Right ventricle myocardium inferior (tissue), 1 donor: ENCODE data around the gene DDX49. TPM values are rescaled to one million over a fixed set of nuclear protein-coding genes. Genes with fewer than 3 reads are reported as not detected.

ENCODE experiments used
- ATAC-seq: fragments of 200-7000 bp; cut with Tn5 transposase; one replicate; pipeline ENCODE4 v1.9.1; 2020; ENCODE audit warnings: mild to moderate bottlenecking, moderate library complexity
- DNase-seq: peaks from one replicate; pipeline ENCODE4 v3.0.0; 2021; ENCODE audit errors: missing footprints
- intact Hi-C: fragments of 100-400 bp; cut with DNase I; formaldehyde crosslinking; loops from one replicate; pipeline ENCODE4 v1.11.0; 2022
- long read RNA-seq: library from polyadenylated mRNA; unstranded; transcript quantifications from one replicate; pipeline ENCODE4 v2.0.0, GENCODE V29; 2021
- total RNA-seq: library from RNA; stranded (reverse); fragmentation: NEBNext Ultra II Directional; extraction: Animal tissue kit (Norgen Biotek cat#: 25700); gene quantifications from one replicate; pipeline ENCODE4 v1.2.1, GENCODE V29; 2021
- donor health status: DM: no; HTN: yes; CAD: no; lungs with severe emphysema.

Gene DDX49
- 25.6 TPM for total RNA-seq
- long read RNA-seq, transcript DDX49-201 (13 exons, 1,830 nt) = major isoform, 19 of 23 reads
- long read RNA-seq, partial matches to known transcripts = 2 of 23 reads
- long read RNA-seq, other reads (novel, unspliced or antisense) = 1 of 23 reads

- ATAC-seq (peak; percentile 99), DNase-seq (peak; percentile 98)
- intact Hi-C loops = loop anchor here (1.0 to 10.0 kb wide), 2 partner anchors 348 to 464 kb away; partner anchors contain the start of gene UBA52
Observed at GRCh38 chr19:18919086-18919899, at the start of gene DDX49, which contains the start of gene COPE. TSS of gene DDX49 (plus strand) at chr19:18919715. CDS start at chr19:18919742, 27 bp downstream. TSS of gene COPE (minus strand) at chr19:18919387. CDS start at chr19:18919348, 39 bp downstream.

- DNase-seq (no peak), ATAC-seq (no peak)
- intact Hi-C loops = no loop called here
Observed at GRCh38 chr19:18869781-18870530, 49.6 kb upstream of the DDX49 start.

DNA sequence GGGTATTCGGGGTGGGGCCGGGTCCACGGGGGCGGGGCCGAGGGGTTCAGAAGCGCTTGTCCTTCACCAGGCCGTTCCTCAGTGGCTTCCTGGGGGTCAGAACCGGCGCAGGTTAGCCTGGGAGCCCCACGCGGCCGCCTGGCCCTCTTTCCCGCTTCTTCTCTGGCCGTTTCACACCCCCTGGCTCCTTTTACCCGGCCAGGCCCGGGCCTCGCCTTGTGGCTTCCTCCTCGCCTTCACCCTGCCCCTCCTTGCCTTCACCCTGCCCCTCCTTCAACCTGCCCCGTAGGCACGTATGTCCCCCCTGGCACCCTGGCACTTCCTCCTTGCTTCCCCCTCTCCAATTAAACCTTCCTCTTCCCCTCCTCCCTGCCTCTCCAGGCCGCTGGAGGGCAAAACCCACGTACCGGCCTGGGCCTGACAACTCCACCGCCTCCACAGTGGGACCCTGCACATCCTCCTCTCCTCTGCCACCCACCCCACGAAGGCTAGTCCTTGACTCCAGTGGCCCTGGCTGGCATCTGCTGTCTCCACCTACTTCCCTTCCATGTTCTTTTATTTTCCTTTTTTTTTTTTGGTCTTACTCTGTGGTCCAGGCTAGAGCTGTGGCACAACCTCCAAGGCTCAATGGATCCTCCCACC, 48.9 kb upstream of the DDX49 start:
- DNase-seq (no peak), ATAC-seq (no peak)
- intact Hi-C loops = no loop called here

GRCh38 chr19:18871543-18871942, 48.0 kb upstream of the DDX49 start:
- ATAC-seq (no peak), DNase-seq (no peak)
- intact Hi-C loops = no loop called here

DNA sequence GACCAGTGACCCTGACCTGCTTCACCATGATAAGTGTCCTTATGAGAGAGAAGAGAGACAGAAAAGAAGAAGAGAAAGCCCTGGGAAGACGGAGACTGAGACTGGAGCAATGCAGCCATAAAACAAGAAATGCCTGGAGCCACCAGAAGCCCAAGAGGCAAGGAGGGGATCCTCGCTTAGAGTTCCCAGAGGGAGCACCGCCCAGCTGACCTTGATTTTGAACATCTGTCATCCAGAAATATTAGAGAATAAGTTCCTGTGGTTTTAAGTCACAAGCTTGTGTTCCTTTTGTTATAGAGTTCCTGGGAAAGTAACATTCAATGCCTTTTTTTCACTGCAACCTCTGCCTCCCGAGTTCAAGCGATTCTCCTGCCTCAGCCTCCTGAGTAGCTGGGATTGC, 43.8 kb upstream of the DDX49 start:
- no peak for DNase-seq
- intact Hi-C loops = no loop called here
- ATAC-seq = no peak

- DNase-seq (no peak), ATAC-seq (no peak)
Observed at GRCh38 chr19:18876865-18877264, 42.6 kb upstream of the DDX49 start.

GRCh38 chr19:18878058-18878797, 41.3 kb upstream of the DDX49 start:
- DNase-seq (no peak), ATAC-seq (no peak)
- intact Hi-C loops = no loop called here

More at GRCh38 chr19:18876865-18877264, 42.6 kb upstream of the DDX49 start:
- intact Hi-C loops = no loop called here

- no peak for ATAC-seq
- no peak for DNase-seq
- intact Hi-C loops = no loop called here
Observed at GRCh38 chr19:18878858-18879578, 40.5 kb upstream of the DDX49 start.

DNA sequence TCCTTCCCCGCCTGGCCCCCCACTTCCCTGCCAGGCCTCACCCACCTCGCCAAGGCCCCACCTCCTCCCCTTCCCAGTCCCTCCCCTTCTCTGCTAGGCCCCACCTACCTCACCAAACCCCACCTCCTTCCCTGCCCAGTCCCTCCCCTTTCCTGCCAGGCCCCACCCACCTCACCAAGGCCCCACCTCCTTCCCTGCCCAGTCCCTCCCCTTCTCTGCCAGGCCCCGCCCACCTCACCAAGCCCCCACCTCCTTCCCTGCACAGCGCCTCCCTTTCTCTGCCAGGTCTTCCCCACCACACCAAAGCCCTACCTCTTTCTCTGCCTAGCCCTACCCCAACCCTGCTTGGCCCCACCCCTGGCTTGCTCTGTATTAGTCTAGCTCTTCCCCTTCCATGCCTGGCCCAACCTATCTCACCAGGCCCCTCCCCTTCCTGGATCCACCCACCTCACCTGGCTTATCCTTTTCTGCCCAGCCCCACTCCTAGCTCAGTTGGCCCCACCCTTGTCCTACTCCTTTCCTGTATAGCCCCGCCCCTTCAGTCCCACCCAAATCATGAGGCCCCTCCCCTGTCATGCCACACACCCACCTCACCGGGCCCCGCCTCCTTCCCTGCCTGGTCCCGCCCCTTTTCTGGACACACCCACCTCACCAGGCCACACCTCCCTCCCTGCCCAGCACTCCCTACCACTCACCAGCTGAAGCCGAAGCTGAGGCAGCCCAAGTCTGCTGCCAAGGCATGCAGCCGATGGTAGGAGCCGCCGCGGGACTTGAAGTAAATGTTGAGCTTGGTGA, 39.7 kb upstream of the DDX49 start:
- intact Hi-C loops = no loop called here
- DNase-seq = no peak
- ATAC-seq = no peak

DNA sequence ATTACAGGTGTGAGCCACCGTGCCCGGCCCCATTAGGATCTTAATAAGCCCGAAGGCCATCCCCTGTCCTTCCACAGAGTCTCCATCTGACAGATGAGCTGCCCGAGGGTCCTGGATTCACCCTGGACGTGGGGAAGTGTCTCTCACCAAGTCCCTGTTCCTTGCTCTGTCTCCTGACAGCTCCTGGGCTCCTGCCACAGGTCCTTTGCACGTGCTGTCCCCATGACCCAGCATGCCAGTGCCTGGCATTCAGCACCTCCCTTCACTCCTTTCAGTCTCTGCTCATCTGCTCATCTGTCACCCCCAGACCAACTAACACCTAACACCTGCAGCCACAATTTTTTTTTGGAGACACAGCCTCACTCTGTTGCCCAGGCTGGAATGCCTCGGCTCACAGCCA, 38.0 kb upstream of the DDX49 start:
- ATAC-seq (no peak), DNase-seq (no peak)
- intact Hi-C loops = no loop called here

- intact Hi-C loops = no loop called here
- ATAC-seq (no peak), DNase-seq (no peak)
Observed at GRCh38 chr19:18883526-18884304, 35.8 kb upstream of the DDX49 start.

DNA sequence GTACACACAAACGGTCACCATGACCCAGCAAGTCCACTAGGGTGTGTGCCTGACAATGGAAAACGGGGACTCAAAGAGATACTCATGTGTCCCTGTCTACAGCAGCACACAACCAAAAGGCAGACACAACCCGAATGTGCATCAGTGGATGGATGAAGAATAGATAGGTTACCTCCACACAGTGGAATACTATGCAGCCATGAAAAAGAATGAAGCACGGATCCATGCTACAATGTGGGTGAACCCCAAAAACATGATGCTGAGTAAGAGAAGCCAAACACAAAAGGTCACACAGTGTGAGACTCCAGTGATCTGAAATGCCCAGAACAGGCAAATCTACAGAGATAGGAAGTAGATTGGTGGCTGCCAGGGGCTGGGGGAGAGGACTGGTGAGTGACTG, 32.5 kb upstream of the DDX49 start:
- no peak for ATAC-seq
- no peak for DNase-seq
- intact Hi-C loops = no loop called here

DNA sequence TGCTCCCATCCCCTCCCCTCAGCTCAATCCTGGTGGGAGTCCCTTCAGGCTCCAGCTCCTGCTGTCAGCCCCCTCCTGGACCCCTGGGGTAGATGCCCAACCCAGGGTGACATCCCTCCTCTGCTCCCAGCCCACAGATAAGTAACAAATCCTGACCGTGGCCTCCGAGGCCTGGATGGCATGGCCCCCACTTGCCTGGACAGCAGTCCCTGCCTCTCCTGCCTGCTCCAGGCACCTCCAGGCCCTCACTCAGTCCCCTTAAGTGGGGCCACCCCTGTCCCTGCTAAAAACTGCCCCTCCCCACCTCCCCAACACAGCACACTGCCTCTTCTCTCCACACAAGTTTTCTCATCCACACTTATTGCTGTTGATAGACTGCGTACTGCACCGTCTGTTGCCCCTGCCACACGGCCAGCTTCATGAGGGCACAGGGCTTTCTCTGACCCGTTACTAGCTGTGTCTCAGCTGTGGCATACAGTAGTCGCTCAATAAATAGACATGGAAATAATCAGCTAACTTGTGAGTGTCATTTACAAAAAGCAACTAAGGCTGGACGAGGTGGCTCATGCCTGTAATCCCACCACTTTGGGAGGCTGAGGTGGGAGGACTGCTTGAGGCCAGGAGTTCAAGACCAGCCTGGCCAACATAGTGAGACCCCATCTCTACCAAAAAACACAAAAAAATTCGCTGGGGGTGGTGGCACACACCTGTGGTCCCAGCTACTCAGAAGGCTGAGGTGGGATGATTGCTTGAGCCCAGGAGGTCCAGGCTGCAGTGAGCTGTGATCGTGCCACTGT, 29.4 kb upstream of the DDX49 start:
- intact Hi-C loops = loop anchor here (10.0 kb wide), 1 partner anchor 95 kb away; no protein-coding TSS in a partner anchor
- DNase-seq (no peak), ATAC-seq (no peak)

GRCh38 chr19:18893587-18894253, 25.8 kb upstream of the DDX49 start:
- no peak for DNase-seq

More at GRCh38 chr19:18893587-18894253, 25.8 kb upstream of the DDX49 start:
- ATAC-seq = no peak
- intact Hi-C loops = loop anchor here (10.0 kb wide), 1 partner anchor 91 kb away; no protein-coding TSS in a partner anchor
